HCT116 (cell line): ENCODE measurements around the gene RNF4. TPM values are rescaled to one million over a fixed set of nuclear protein-coding genes. Genes with fewer than 3 reads are reported as not detected.

Source experiments
- ATAC-seq: fragments of 200-7000 bp; cut with Tn5 transposase; 2 replicates; pipeline ENCODE4 v1.9.1; 2020; ENCODE audit warnings: mild to moderate bottlenecking, moderate library complexity
- BruUV-seq: library from RNA; stranded (reverse); fragments of 400-500 nt; replicated peaks from 2 replicates; lab custom pipeline; 2021; lab: Mats Ljungman, UMichigan
- CTCF ChIA-PET: fragments of 300-600 bp; sonication (Branson Sonifier 250); formaldehyde crosslinking; loops from one replicate; lab custom pipeline; 2021; ENCODE audit warnings: antibody characterized with exemption; lab: Charles Lee
- POLR2A ChIA-PET: fragments of 300-600, 350-600 bp; sonication (Branson Sonifier 250); formaldehyde crosslinking; loops from one replicate; lab custom pipeline; 2021; ENCODE audit warnings: antibody characterized with exemption; lab: Charles Lee
- RAD21 ChIA-PET, 2 experiments: fragments of 300-600 bp; sonication (Branson Sonifier 250); formaldehyde crosslinking; loops; one replicate each; lab custom pipeline; 2023; ENCODE audit warnings: low total read pairs in 2 of 2; ENCODE audit not compliant: uncharacterized antibody in 2 of 2, unreplicated experiment in 2 of 2, low non-redundant PET in 1 of 2; lab: Charles Lee
- DNase-seq: peaks from one replicate; pipeline ENCODE4 v3.0.0-alpha.2; 2010; ENCODE audit warnings: low read depth, low spot score
- H2AFZ ChIP-seq: fragments of 200-600 bp; shearing (Covaris generic), sonication (generic); 2 replicates; pipeline ENCODE4 v1.6.1; 2017; ENCODE audit warnings: low read depth, mixed run types, mixed read lengths, antibody characterized with exemption, low read length; ENCODE audit not compliant: poor library complexity, severe bottlenecking
- H3K27ac ChIP-seq: 2 replicates; pipeline ENCODE4 v1.5.1; 2012; ENCODE audit warnings: low read depth, low read length
- H3K27me3 ChIP-seq: fragments of 200-600 bp; sonication (generic); 2 replicates; pipeline ENCODE4 v1.6.1; 2016; ENCODE audit warnings: mixed run types, low read length, mixed read lengths; ENCODE audit not compliant: insufficient read depth
- H3K36me3 ChIP-seq, 2 experiments: fragments of 200-500 bp in 1 of 2; fragments of 200-600 bp in 1 of 2; sonication (Bioruptor generic) in 1 of 2; sonication (generic) in 1 of 2; 2 replicates each; pipeline versions ENCODE4 v1.5.1 to v1.6.1; 2014 to 2016; ENCODE audit warnings: low read length in 2 of 2, inconsistent platforms in 1 of 2, mixed read lengths in 1 of 2, mixed run types in 1 of 2; ENCODE audit not compliant: insufficient read depth in 2 of 2, control insufficient read depth in 1 of 2
- H3K4me1 ChIP-seq, 2 experiments: fragments of 200-600 bp in 1 of 2; sonication (generic) in 1 of 2; 2 replicates each; pipeline versions ENCODE4 v1.5.1 to v1.6.1; 2012 to 2017; ENCODE audit warnings: low read length in 2 of 2, inconsistent platforms in 1 of 2, mild to moderate bottlenecking in 1 of 2, mixed read lengths in 1 of 2, mixed run types in 1 of 2, moderate library complexity in 1 of 2; ENCODE audit not compliant: insufficient read depth in 2 of 2, control insufficient read depth in 1 of 2
- H3K4me2 ChIP-seq: fragments of 200-600 bp; sonication (generic); 2 replicates; pipeline ENCODE4 v1.6.1; 2017; ENCODE audit warnings: mixed run types, low read length, mixed read lengths
- H3K4me3 ChIP-seq, 2 experiments: fragments of 200-600 bp in 1 of 2; sonication (generic) in 1 of 2; replicated peaks in 1 of 2; 2 replicates each; pipeline ENCODE4 v1.5.1; 2011 to 2016; ENCODE audit warnings: low read length in 2 of 2, control low read depth in 1 of 2, low read depth in 1 of 2, mild to moderate bottlenecking in 1 of 2, mixed read lengths in 1 of 2, mixed run types in 1 of 2
- H3K79me2 ChIP-seq: fragments of 200-600 bp; sonication (generic); 2 replicates; pipeline ENCODE4 v1.6.1; 2017; ENCODE audit warnings: mild to moderate bottlenecking, mixed run types, low read length, moderate library complexity, mixed read lengths; ENCODE audit not compliant: insufficient read depth
- H3K9ac ChIP-seq: fragments of 200-600 bp; sonication (generic); 2 replicates; pipeline ENCODE4 v1.6.1; 2016; ENCODE audit warnings: low read length, mixed read lengths
- H3K9me2 ChIP-seq: fragments of 200-600 bp; sonication (generic), shearing (Covaris generic); 2 replicates; pipeline ENCODE4 v1.6.1; 2017; ENCODE audit warnings: mixed run types, mild to moderate bottlenecking, moderate library complexity; ENCODE audit not compliant: insufficient read depth
- H3K9me3 ChIP-seq, 2 experiments: fragments of 200-500 bp in 1 of 2; fragments of 200-600 bp in 1 of 2; sonication (Bioruptor generic) in 1 of 2; sonication (generic) in 1 of 2; 2 replicates each; pipeline ENCODE4 v1.6.1; 2014 to 2017; ENCODE audit warnings: low read length in 2 of 2, mixed read lengths in 2 of 2, inconsistent platforms in 1 of 2, low read depth in 1 of 2, mild to moderate bottlenecking in 1 of 2, mixed run types in 1 of 2, moderate library complexity in 1 of 2; ENCODE audit not compliant: control insufficient read depth in 1 of 2, insufficient read depth in 1 of 2
- H4K20me1 ChIP-seq: fragments of 200-600 bp; sonication (generic), shearing (Covaris generic); 2 replicates; pipeline ENCODE4 v1.6.1; 2017; ENCODE audit warnings: mixed run types, mild to moderate bottlenecking, moderate library complexity; ENCODE audit not compliant: insufficient read depth
- CTCF ChIP-seq, 3 experiments: fragments of 200-600 bp in 1 of 3; sonication (generic) in 1 of 3; IDR thresholded peaks in 2 of 3; conservative IDR thresholded peaks in 1 of 3; 2 replicates each; pipeline ENCODE4 v1.5.1; 2012 to 2017; ENCODE audit warnings: low read depth in 2 of 3, low read length in 2 of 3, antibody characterized with exemption in 1 of 3, borderline replicate concordance in 1 of 3, control low read depth in 1 of 3, mild to moderate bottlenecking in 1 of 3, mixed read lengths in 1 of 3, mixed run types in 1 of 3, moderate library complexity in 1 of 3; ENCODE audit not compliant: insufficient read depth in 1 of 3
- EGR1 ChIP-seq: IDR thresholded peaks from 2 replicates; pipeline ENCODE4 v1.6.1; 2012; ENCODE audit warnings: low read depth
- ELF1 ChIP-seq: IDR thresholded peaks from 2 replicates; pipeline ENCODE4 v1.6.1; 2012; ENCODE audit warnings: low read depth, borderline replicate concordance
- EZH2phosphoT487 ChIP-seq: fragments of 200-600 bp; IDR thresholded peaks from 2 replicates; pipeline ENCODE4 v1.6.1; 2018; ENCODE audit warnings: antibody characterized with exemption, borderline replicate concordance
- FOSL1 ChIP-seq: IDR thresholded peaks from 2 replicates; pipeline ENCODE4 v1.6.1; 2012; ENCODE audit warnings: low read depth
- JUND ChIP-seq: IDR thresholded peaks from 2 replicates; pipeline ENCODE4 v1.6.1; 2012
- REST ChIP-seq: IDR thresholded peaks from 2 replicates; pipeline ENCODE4 v1.6.1; 2012; ENCODE audit warnings: low read depth
- SP1 ChIP-seq: IDR thresholded peaks from 2 replicates; pipeline ENCODE4 v1.6.1; 2012; ENCODE audit warnings: low read depth
- SRF ChIP-seq: IDR thresholded peaks from 2 replicates; pipeline ENCODE4 v1.6.1; 2012; ENCODE audit warnings: low read depth
- YY1 ChIP-seq: IDR thresholded peaks from 2 replicates; pipeline ENCODE4 v1.6.1; 2011; ENCODE audit warnings: low read length, low read depth, moderate library complexity, mild to moderate bottlenecking; ENCODE audit not compliant: insufficient replicate concordance; ENCODE audit errors: extremely low read depth
- ZNF274 ChIP-seq: fragments of 200-500 bp; sonication (Bioruptor generic); IDR thresholded peaks from 2 replicates; pipeline ENCODE4 v1.6.1; 2014; ENCODE audit warnings: mild to moderate bottlenecking, low read depth, low read length, inconsistent platforms
- intact Hi-C: fragments of 100-400 bp; cut with micrococcal nuclease; formaldehyde crosslinking; loops from 2 replicates; pipeline ENCODE4 v1.10.0; 2022
- total RNA-seq: library from RNA; stranded (reverse); gene quantifications from one replicate; pipeline ENCODE4 v1.2.1, GENCODE V29; 2021; ENCODE audit not compliant: unreplicated experiment

The RNF4 gene
- total RNA-seq, 1 experiment from 2014 or later, result 62.3 TPM

GRCh38 chr4:2461246-2461960, 7.5 kb upstream of the RNF4 start:
- H3K4me1 ChIP-seq, result peaks cover 8 to 16% of the 10 kb centered on the region in 2 experiments; a peak in 3 of 4 replicates
- no peaks in the 10 kb centered on the region for H3K79me2 ChIP-seq
- H3K36me3 ChIP-seq, result no peaks in the 10 kb centered on the region
- no peaks in the 10 kb centered on the region for H4K20me1 ChIP-seq
- H3K4me2 ChIP-seq, result no peak overlapping the region
- POLR2A ChIA-PET, result no interaction called here
- H3K9me2 ChIP-seq, result no peaks in the 10 kb centered on the region
- H3K9me3 ChIP-seq, result no peaks in the 10 kb centered on the region
- intact Hi-C loops, result no loop called here
- CTCF ChIA-PET, result interaction anchor here (1.0 kb wide), 1 partner anchor 20 kb away, joined by 4 read pairs; no protein-coding TSS in a partner anchor
- DNase-seq (no peak), ATAC-seq (no peak)
- H2AFZ ChIP-seq, result no peak overlapping the region
- H3K4me3 ChIP-seq, result no peak overlapping the region
- H3K27me3 ChIP-seq, result no peaks in the 10 kb centered on the region
- TF ChIP-seq FOSL1, result no peak
- TF ChIP-seq ZNF274, result no peak
- TF ChIP-seq EGR1, result no peak
- TF ChIP-seq CTCF (IDR thresholded peaks at IDR 0.05 in 2 of 3, conservative IDR thresholded peaks at IDR 0.05 in 1 of 3; ENCODE audit: borderline replicate concordance in 1 of 3, insufficient read depth in 1 of 3, low read depth in 2 of 3, low read length in 2 of 3), result no peak
- TF ChIP-seq SRF, result no peak
- no peak for TF ChIP-seq YY1
- TF ChIP-seq SP1, result no peak
- no peak for TF ChIP-seq JUND
- no peak for TF ChIP-seq ELF1
- no peak for TF ChIP-seq EZH2phosphoT487
- no peak for TF ChIP-seq REST
- TF ChIP-seq, all 23 proteins: peak for 0
- RAD21 ChIA-PET, result interaction anchor here in 1 of 2 experiments (0.6 kb wide), 1 partner anchor 75 kb away, joined by 3 read pairs; no protein-coding TSS in a partner anchor
- Histone ChIP-seq H3K9ac (no peak overlapping the region), H3K27ac (no peak overlapping the region)
- BruUV-seq, result no TSS peak
